ENCODE results near the gene ZMIZ1.

ZMIZ1 gene

GRCh38 chr10:79206300-79207095 is 137.7 kb downstream of the ZMIZ1 start:
- no peak overlapping the region for H3K9ac ChIP-seq
- no peak overlapping the region for H3K27ac ChIP-seq
- H3K36me3 ChIP-seq (ENCODE audit: insufficient read depth), result no peaks in the 10 kb centered on the region
- no peak for TF ChIP-seq CTCF (conservative IDR thresholded peaks at IDR 0.05; ENCODE audit: low read depth, low read length)
- no peak overlapping the region for H2AFZ ChIP-seq (ENCODE audit: low read depth)
- H3K4me3 ChIP-seq (IDR thresholded peaks at IDR 0.05; ENCODE audit: insufficient read depth, low read depth, low read length), result no peak overlapping the region
- no peak overlapping the region for H3K4me2 ChIP-seq
- H3K79me2 ChIP-seq (ENCODE audit: insufficient read depth, low read depth), result no peaks in the 10 kb centered on the region
- H4K20me1 ChIP-seq (ENCODE audit: insufficient read depth), result no peaks in the 10 kb centered on the region
- peaks cover 3% of the 10 kb centered on the region for H3K4me1 ChIP-seq (ENCODE audit: low read depth, poor library complexity, severe bottlenecking)
- no peaks in the 10 kb centered on the region for H3K27me3 ChIP-seq (ENCODE audit: insufficient read depth, low read depth)

GRCh38 chr10:79207096-79207357 is 138.3 kb downstream of the ZMIZ1 start:
- Histone ChIP-seq H3K4me2 (no peak overlapping the region), H4K20me1 (ENCODE audit: insufficient read depth) (no peaks in the 10 kb centered on the region), H3K27ac (no peak overlapping the region), H3K79me2 (ENCODE audit: insufficient read depth, low read depth) (no peaks in the 10 kb centered on the region), H3K4me3 (IDR thresholded peaks at IDR 0.05; ENCODE audit: insufficient read depth, low read depth, low read length) (no peak overlapping the region), H3K4me1 (ENCODE audit: low read depth, poor library complexity, severe bottlenecking) (peaks cover 3% of the 10 kb centered on the region), H3K36me3 (ENCODE audit: insufficient read depth) (no peaks in the 10 kb centered on the region), H3K9ac (no peak overlapping the region), H3K27me3 (ENCODE audit: insufficient read depth, low read depth) (no peaks in the 10 kb centered on the region), H2AFZ (ENCODE audit: low read depth) (no peak overlapping the region)
- TF ChIP-seq CTCF (conservative IDR thresholded peaks at IDR 0.05; ENCODE audit: low read depth, low read length), result no peak

GRCh38 chr10:79207726-79208125 is 139.0 kb downstream of the ZMIZ1 start:
- Histone ChIP-seq H3K36me3 (ENCODE audit: insufficient read depth) (no peaks in the 10 kb centered on the region), H3K27ac (no peak overlapping the region), H2AFZ (ENCODE audit: low read depth) (no peak overlapping the region), H3K4me2 (no peak overlapping the region), H3K9ac (no peak overlapping the region), H3K4me1 (ENCODE audit: low read depth, poor library complexity, severe bottlenecking) (no peaks in the 10 kb centered on the region), H4K20me1 (ENCODE audit: insufficient read depth) (no peaks in the 10 kb centered on the region), H3K4me3 (IDR thresholded peaks at IDR 0.05; ENCODE audit: insufficient read depth, low read depth, low read length) (no peak overlapping the region), H3K79me2 (ENCODE audit: insufficient read depth, low read depth) (no peaks in the 10 kb centered on the region), H3K27me3 (ENCODE audit: insufficient read depth, low read depth) (no peaks in the 10 kb centered on the region)
- TF ChIP-seq CTCF (conservative IDR thresholded peaks at IDR 0.05; ENCODE audit: low read depth, low read length), result no peak

GRCh38 chr10:79208251-79208983 is 139.7 kb downstream of the ZMIZ1 start:
- Histone ChIP-seq H4K20me1 (ENCODE audit: insufficient read depth) (no peaks in the 10 kb centered on the region), H2AFZ (ENCODE audit: low read depth) (no peak overlapping the region), H3K4me1 (ENCODE audit: low read depth, poor library complexity, severe bottlenecking) (no peaks in the 10 kb centered on the region), H3K27ac (no peak overlapping the region), H3K27me3 (ENCODE audit: insufficient read depth, low read depth) (no peaks in the 10 kb centered on the region), H3K79me2 (ENCODE audit: insufficient read depth, low read depth) (no peaks in the 10 kb centered on the region), H3K9ac (no peak overlapping the region), H3K36me3 (ENCODE audit: insufficient read depth) (no peaks in the 10 kb centered on the region), H3K4me2 (no peak overlapping the region), H3K4me3 (IDR thresholded peaks at IDR 0.05; ENCODE audit: insufficient read depth, low read depth, low read length) (no peak overlapping the region)
- no peak for TF ChIP-seq CTCF (conservative IDR thresholded peaks at IDR 0.05; ENCODE audit: low read depth, low read length)

All from KMS-11 (cell line).